Neural progenitor cell (in vitro differentiated cells): Measurements from ENCODE around the gene ZNF581. TPM values are rescaled to one million over a fixed set of nuclear protein-coding genes. Genes with fewer than 3 reads are reported as not detected.

Experiments used
- DNase-seq: peaks from one replicate; pipeline ENCODE4 v3.0.0-alpha.2; 2016; ENCODE audit warnings: low spot score
- H2AFZ ChIP-seq: fragments of 200-600 bp; sonication (generic); replicated peaks from 2 replicates; pipeline ENCODE4 v1.6.1; 2016; ENCODE audit warnings: antibody characterized with exemption
- H3F3A ChIP-seq: fragments of 200-600 bp; sonication (generic); 2 replicates; pipeline ENCODE4 v1.6.1; 2016; ENCODE audit warnings: antibody characterized with exemption, low read depth
- H3K27ac ChIP-seq: fragments of 200-600 bp; sonication (generic); 2 replicates; pipeline ENCODE4 v1.5.1; 2016; ENCODE audit warnings: mild to moderate bottlenecking
- H3K27me3 ChIP-seq: fragments of 200-600 bp; sonication (generic); 2 replicates; pipeline ENCODE4 v1.6.1; 2016; ENCODE audit warnings: mild to moderate bottlenecking, moderate library complexity
- H3K36me3 ChIP-seq: fragments of 200-600 bp; sonication (generic); 2 replicates; pipeline ENCODE4 v1.5.1; 2016
- H3K4me1 ChIP-seq: fragments of 200-600 bp; sonication (generic); 2 replicates; pipeline ENCODE4 v1.6.1; 2016; ENCODE audit warnings: mixed run types
- H3K4me2 ChIP-seq: fragments of 200-600 bp; sonication (generic); 2 replicates; pipeline ENCODE4 v1.6.1; 2016
- H3K4me3 ChIP-seq: fragments of 200-600 bp; sonication (generic); 2 replicates; pipeline ENCODE4 v1.5.1; 2016
- H3K79me2 ChIP-seq: fragments of 200-600 bp; sonication (generic); 2 replicates; pipeline ENCODE4 v1.6.1; 2016; ENCODE audit warnings: low read depth
- H3K9ac ChIP-seq: fragments of 200-600 bp; sonication (generic); 2 replicates; pipeline ENCODE4 v1.6.1; 2016
- H3K9me3 ChIP-seq: fragments of 200-600 bp; sonication (generic); 2 replicates; pipeline ENCODE4 v1.5.1; 2016; ENCODE audit warnings: low read depth
- H4K20me1 ChIP-seq: fragments of 200-600 bp; sonication (generic); 2 replicates; pipeline ENCODE4 v1.6.1; 2016; ENCODE audit warnings: low read depth
- H3K27ac Mint-ChIP-seq: 3 replicates; pipeline ENCODE4 v1.8.0; 2021; ENCODE audit warnings: mixed read lengths
- H3K27me3 Mint-ChIP-seq: 2 replicates; pipeline ENCODE4 v1.8.0; 2022; ENCODE audit warnings: low read depth, mild to moderate bottlenecking, inconsistent platforms, moderate library complexity, mixed read lengths; ENCODE audit not compliant: insufficient read depth
- H3K36me3 Mint-ChIP-seq: 3 replicates; pipeline ENCODE4 v1.8.0; 2021; ENCODE audit warnings: mixed read lengths
- H3K4me1 Mint-ChIP-seq: 3 replicates; pipeline ENCODE4 v1.8.0; 2021; ENCODE audit warnings: mixed read lengths
- H3K4me3 Mint-ChIP-seq: 3 replicates; pipeline ENCODE4 v1.8.0; 2021; ENCODE audit warnings: mild to moderate bottlenecking, moderate library complexity, mixed read lengths
- H3K9me3 Mint-ChIP-seq: 3 replicates; pipeline ENCODE4 v1.8.0; 2020; ENCODE audit warnings: mixed read lengths
- EZH2 ChIP-seq: fragments of 200-600 bp; sonication (generic); IDR thresholded peaks from 2 replicates; pipeline ENCODE4 v1.6.1; 2017; ENCODE audit warnings: antibody characterized with exemption, mild to moderate bottlenecking, moderate library complexity
- EZH2phosphoT487 ChIP-seq: fragments of 200-600 bp; sonication (generic); IDR thresholded peaks from 2 replicates; pipeline ENCODE4 v1.6.1; 2017; ENCODE audit warnings: antibody characterized with exemption
- total RNA-seq: library from RNA; depleted of rRNA; stranded (reverse); fragments of >200 nt; gene quantifications from 2 replicates; pipeline ENCODE4 v1.2.3, GENCODE V29; 2015; ENCODE audit warnings: low replicate concordance
- TF ChIP-seq, protein P1 (sequence below): fragments of 200-600 bp; sonication (generic); IDR thresholded peaks from 2 replicates; pipeline ENCODE4 v1.5.1; 2017; ENCODE audit warnings: antibody characterized with exemption, mild to moderate bottlenecking

Gene ZNF581
- total RNA-seq, 1 donor from 2014 or later, result 12.2 TPM

- TF ChIP-seq EZH2 (no peak), EZH2phosphoT487 (no peak)
- TF ChIP-seq, protein P1, sequence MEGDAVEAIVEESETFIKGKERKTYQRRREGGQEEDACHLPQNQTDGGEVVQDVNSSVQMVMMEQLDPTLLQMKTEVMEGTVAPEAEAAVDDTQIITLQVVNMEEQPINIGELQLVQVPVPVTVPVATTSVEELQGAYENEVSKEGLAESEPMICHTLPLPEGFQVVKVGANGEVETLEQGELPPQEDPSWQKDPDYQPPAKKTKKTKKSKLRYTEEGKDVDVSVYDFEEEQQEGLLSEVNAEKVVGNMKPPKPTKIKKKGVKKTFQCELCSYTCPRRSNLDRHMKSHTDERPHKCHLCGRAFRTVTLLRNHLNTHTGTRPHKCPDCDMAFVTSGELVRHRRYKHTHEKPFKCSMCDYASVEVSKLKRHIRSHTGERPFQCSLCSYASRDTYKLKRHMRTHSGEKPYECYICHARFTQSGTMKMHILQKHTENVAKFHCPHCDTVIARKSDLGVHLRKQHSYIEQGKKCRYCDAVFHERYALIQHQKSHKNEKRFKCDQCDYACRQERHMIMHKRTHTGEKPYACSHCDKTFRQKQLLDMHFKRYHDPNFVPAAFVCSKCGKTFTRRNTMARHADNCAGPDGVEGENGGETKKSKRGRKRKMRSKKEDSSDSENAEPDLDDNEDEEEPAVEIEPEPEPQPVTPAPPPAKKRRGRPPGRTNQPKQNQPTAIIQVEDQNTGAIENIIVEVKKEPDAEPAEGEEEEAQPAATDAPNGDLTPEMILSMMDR, result no peak
- no peak overlapping the region for H3K27ac ChIP-seq
- no peak overlapping the region for H3K27ac Mint-ChIP-seq
- no peak overlapping the region for H3K4me2 ChIP-seq
- no peaks in the 10 kb centered on the region for H3K9me3 ChIP-seq
- no peak overlapping the region for H2AFZ ChIP-seq
- no peaks in the 10 kb centered on the region for H3K4me1 ChIP-seq
- H3K36me3 Mint-ChIP-seq, result peaks cover 2% of the 10 kb centered on the region
- DNase-seq, result no peak
- H3K4me3 ChIP-seq, result no peak overlapping the region
- peaks cover 15% of the 10 kb centered on the region for H4K20me1 ChIP-seq
- no peaks in the 10 kb centered on the region for H3K4me1 Mint-ChIP-seq
- no peak overlapping the region for H3K9ac ChIP-seq
- no peaks in the 10 kb centered on the region for H3K9me3 Mint-ChIP-seq
- peaks cover 13% of the 10 kb centered on the region for H3K79me2 ChIP-seq
- no peaks in the 10 kb centered on the region for H3K27me3 Mint-ChIP-seq
- H3K36me3 ChIP-seq, result no peaks in the 10 kb centered on the region
- H3K27me3 ChIP-seq, result no peaks in the 10 kb centered on the region
- no peaks in the 10 kb centered on the region for H3F3A ChIP-seq
- no peak overlapping the region for H3K4me3 Mint-ChIP-seq
Observed at GRCh38 chr19:55685776-55686175, 42.3 kb downstream of the ZNF581 start.

DNA sequence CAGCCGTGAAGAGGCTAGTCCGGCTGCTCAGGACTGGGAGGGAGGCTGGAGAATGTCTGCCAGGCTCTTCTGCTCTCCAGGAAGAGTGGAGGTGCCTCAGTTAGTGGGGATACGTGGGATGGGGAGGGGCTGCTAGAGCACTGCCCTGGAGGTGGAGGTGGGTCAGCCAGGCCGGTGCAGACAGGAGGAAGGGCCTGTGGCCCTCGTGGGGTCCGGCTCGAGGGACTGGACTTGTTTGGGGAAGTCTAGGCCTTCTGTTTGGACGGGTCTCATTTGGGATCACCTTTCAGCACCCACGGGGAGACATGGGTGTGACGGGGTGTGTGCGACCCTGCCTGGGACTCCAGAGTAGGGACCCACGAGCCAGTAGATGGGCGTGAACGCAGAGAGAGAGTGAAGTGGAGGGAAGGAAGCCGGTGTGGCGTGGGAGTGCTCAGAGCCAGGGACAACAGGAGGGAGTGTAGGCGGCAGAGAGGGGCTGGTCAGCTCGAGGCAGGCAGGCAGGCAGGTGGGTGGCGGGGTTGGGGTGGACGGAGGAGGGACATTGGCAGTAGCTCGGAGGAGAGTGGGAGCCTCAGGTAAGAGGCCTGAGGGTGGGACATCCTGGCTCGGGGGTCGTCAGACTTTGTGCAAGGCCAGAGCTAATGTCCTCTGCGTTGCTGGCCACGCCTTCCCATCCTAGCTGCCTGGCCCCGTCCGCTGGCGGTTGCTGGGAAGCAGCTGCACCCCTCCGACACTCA lies 43.0 kb downstream of the ZNF581 start:
- Mint-ChIP-seq H3K27ac (no peak overlapping the region), H3K9me3 (no peaks in the 10 kb centered on the region), H3K36me3 (peaks cover 2% of the 10 kb centered on the region), H3K4me1 (no peaks in the 10 kb centered on the region), H3K27me3 (no peaks in the 10 kb centered on the region), H3K4me3 (no peak overlapping the region)
- Histone ChIP-seq H3K79me2 (peaks cover 13% of the 10 kb centered on the region), H3K4me2 (no peak overlapping the region), H3F3A (no peaks in the 10 kb centered on the region), H4K20me1 (peaks cover 15% of the 10 kb centered on the region), H3K4me3 (no peak overlapping the region), H3K9me3 (no peaks in the 10 kb centered on the region), H2AFZ (no peak overlapping the region), H3K27me3 (no peaks in the 10 kb centered on the region), H3K9ac (no peak overlapping the region), H3K4me1 (no peaks in the 10 kb centered on the region), H3K27ac (no peak overlapping the region), H3K36me3 (no peaks in the 10 kb centered on the region)
- TF ChIP-seq, protein P1, result no peak
- TF ChIP-seq EZH2 (no peak), EZH2phosphoT487 (no peak)
- DNase-seq, result no peak

DNA sequence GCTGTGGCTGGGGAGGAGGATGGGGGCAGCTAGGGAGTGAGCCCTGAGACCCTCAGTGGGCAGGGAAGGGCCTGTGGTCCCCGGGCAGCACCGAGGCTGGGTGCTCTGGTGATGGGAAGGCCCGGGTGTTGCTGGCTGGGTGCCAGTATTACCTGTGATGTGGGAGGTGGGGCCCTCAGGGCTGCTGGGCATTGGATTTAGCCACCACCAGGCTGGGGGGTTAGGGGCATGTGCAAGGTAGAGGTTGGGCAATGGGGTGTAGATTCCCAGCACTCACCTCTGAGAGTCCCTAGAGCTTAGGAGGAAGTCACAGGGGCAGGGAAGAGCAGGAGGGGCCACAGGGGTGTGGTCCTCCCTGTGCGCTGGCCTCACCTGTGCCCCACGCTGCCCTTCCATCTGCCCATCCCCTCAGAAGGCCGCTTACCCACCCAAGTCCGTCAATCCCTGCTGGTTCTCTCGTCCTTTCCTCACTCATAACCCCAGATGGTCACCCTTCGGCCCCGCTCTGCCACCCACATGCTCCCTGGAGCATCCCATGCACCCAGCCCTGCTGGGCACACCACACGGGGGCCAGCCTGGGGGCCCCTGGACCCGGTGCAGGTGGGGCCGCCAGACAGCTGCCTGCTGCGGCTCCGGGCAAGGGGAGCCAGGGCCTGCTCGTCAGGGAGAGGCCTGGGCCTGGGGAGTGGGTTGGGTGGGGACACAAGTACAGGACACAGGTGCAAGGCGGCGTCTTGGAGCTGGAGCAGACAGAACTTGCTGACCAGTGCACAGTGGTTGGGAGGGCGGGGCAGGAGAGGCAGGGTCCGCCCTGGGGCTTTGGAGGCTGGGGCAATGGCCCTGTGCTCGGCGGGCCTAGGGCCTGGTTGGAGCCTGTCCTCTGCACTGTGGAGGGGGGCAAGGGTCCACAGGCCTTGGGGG lies 44.1 kb downstream of the ZNF581 start:
- H3K27me3 ChIP-seq, result no peaks in the 10 kb centered on the region
- H3K27ac ChIP-seq, result no peak overlapping the region
- no peaks in the 10 kb centered on the region for H3F3A ChIP-seq
- no peak overlapping the region for H2AFZ ChIP-seq
- Mint-ChIP-seq H3K27me3 (no peaks in the 10 kb centered on the region), H3K27ac (no peak overlapping the region), H3K4me3 (peak overlapping the region; percentile 21), H3K9me3 (no peaks in the 10 kb centered on the region), H3K4me1 (no peaks in the 10 kb centered on the region), H3K36me3 (no peaks in the 10 kb centered on the region)
- H3K4me2 ChIP-seq, result no peak overlapping the region
- no peaks in the 10 kb centered on the region for H3K4me1 ChIP-seq
- no peak overlapping the region for H3K4me3 ChIP-seq
- peaks cover 15% of the 10 kb centered on the region for H4K20me1 ChIP-seq
- no peak overlapping the region for H3K9ac ChIP-seq
- DNase-seq, result no peak
- TF ChIP-seq EZH2phosphoT487 (no peak), EZH2 (no peak)
- TF ChIP-seq, protein P1, result no peak
- no peaks in the 10 kb centered on the region for H3K36me3 ChIP-seq
- no peaks in the 10 kb centered on the region for H3K9me3 ChIP-seq
- peaks cover 13% of the 10 kb centered on the region for H3K79me2 ChIP-seq
